Memory B cell (primary cell): ENCODE data around the gene RPL36AL.
A peak's percentile ranks its signal among the peaks of the same experiment; 100 is the strongest.
"Not testable (repeated sequence)": the region's sequence is repeated elsewhere in the genome, so short reads cannot be mapped to it uniquely, and the experiment has no call there.

ENCODE experiments used
- ATAC-seq: fragments of 150-1000 bp; cut with Tn5 transposase; 2 replicates; pipeline ENCODE4 v1.10.0; 2021; ENCODE audit warnings: low read depth, mild to moderate bottlenecking, moderate library complexity
- DNase-seq, 2 donors: peaks; one replicate each; pipeline ENCODE4 v3.0.0; 2022; ENCODE audit warnings: low spot score in 2 of 2
- H3K27ac Mint-ChIP-seq: one replicate; pipeline ENCODE4 v1.8.0; 2022; ENCODE audit warnings: mild to moderate bottlenecking, moderate library complexity, mixed read lengths
- H3K27me3 Mint-ChIP-seq: one replicate; pipeline ENCODE4 v1.8.0; 2022; ENCODE audit warnings: mixed read lengths
- H3K36me3 Mint-ChIP-seq: one replicate; pipeline ENCODE4 v1.8.0; 2022; ENCODE audit warnings: mild to moderate bottlenecking, mixed read lengths
- H3K4me1 Mint-ChIP-seq: one replicate; pipeline ENCODE4 v1.8.0; 2022; ENCODE audit warnings: mixed read lengths
- H3K4me3 Mint-ChIP-seq: one replicate; pipeline ENCODE4 v1.8.0; 2022; ENCODE audit warnings: mild to moderate bottlenecking, moderate library complexity, mixed read lengths
- H3K9me3 Mint-ChIP-seq: one replicate; pipeline ENCODE4 v1.8.0; 2022; ENCODE audit warnings: mixed read lengths

The RPL36AL gene

DNA sequence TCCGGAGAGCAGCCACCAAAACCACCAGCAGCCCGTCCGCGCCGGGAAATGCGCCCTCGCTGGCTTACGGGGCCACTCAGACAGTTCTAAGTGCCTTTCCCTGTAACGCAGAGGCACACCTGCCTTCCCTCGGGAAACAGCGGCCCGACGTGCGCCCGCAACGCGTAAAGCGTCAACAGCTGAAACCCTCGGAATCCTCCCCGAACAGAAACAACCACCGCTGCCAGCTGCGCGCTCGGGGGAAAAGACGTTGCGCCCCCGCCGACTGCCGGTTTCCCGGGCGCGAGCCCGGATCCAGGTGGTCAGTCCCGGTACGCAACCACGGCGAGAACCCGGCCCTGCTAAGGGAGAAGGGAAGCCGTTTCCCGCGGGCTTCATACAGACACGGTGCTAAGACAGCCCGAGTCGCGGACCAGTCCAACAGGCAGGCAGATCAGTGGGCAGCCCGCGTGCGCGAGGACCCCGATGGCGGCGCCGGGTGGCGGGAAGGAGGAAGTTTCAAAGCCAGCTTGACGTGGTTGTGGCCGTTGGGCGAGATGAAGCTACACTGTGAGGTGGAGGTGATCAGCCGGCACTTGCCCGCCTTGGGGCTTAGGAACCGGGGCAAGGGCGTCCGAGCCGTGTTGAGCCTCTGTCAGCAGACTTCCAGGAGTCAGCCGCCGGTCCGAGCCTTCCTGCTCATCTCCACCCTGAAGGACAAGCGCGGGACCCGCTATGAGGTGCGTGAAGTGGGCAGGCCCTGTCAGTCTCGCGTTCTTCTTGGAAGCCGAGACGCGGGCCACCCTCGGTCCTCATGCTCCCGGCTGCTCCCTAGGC is 21.7 kb downstream of the RPL36AL start, which contains the start of gene LRR1:
Gene LRR1 (plus strand): TSS at position 456 of the 816 bp plus-strand sequence. CDS start 81 bp downstream, at position 537.
- Mint-ChIP-seq H3K4me1 (peaks cover 20% of the 10 kb centered on the region), H3K36me3 (no peaks in the 10 kb centered on the region), H3K27ac (peak within 1 kb of the TSS; percentile 98), H3K4me3 (peak within 1 kb of the TSS; percentile 97), H3K9me3 (no peaks in the 10 kb centered on the region), H3K27me3 (no peaks in the 10 kb centered on the region)
- peak; percentile 92 to 100 for DNase-seq
- peak; percentile 68 for ATAC-seq

DNA sequence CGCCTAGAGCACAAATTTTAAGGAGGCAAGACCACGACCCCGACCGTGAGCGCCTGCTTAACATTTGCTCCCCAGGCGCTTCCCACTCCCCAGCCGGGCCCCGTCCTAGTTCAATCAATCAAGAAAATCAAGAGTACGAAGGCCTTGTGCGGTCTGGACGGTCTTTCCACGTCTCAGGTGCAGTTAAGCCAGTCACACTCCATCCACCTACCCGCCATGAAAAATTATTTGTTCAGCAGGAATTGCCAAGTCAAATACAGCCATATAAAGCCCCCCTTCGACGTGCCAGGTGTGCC is 22.3 kb downstream of the RPL36AL start:
- no peak for ATAC-seq
- no peak for DNase-seq
- Mint-ChIP-seq H3K27ac (peak overlapping the region; percentile 98), H3K9me3 (no peaks in the 10 kb centered on the region), H3K4me1 (peaks cover 20% of the 10 kb centered on the region), H3K4me3 (peak overlapping the region; percentile 97), H3K27me3 (no peaks in the 10 kb centered on the region), H3K36me3 (no peaks in the 10 kb centered on the region)

- Mint-ChIP-seq H3K9me3 (no peaks in the 10 kb centered on the region), H3K27ac (peak overlapping the region; percentile 98), H3K36me3 (no peaks in the 10 kb centered on the region), H3K4me3 (peak overlapping the region; percentile 52), H3K27me3 (no peaks in the 10 kb centered on the region), H3K4me1 (peaks cover 16% of the 10 kb centered on the region)
- ATAC-seq (no peak), DNase-seq (no peak)
These were observed 25.9 kb downstream of the RPL36AL start for GRCh38 chr14:49594347-49595091.

DNA sequence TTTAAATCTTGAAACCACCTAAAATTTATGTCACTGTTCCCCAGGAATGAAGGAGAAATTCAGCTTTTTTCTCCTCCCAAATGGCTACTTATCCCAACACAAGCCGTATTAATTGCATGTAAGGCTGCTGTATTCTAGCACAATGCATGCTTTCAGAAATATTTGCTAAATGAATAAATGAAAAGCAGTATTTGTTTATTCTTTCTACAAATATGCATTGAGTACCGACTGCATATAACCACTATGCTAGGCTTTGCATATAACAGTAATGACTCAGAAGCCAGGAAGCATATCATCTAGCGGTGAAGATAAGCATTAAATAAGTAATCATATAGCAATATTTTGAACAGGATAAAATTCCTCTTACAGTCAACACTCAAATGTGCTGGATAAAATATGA is 27.4 kb downstream of the RPL36AL start:
- H3K4me1 Mint-ChIP-seq, result peaks cover 16% of the 10 kb centered on the region
- DNase-seq (no peak), ATAC-seq (no peak)
- H3K36me3 Mint-ChIP-seq, result no peaks in the 10 kb centered on the region
- H3K9me3 Mint-ChIP-seq, result no peaks in the 10 kb centered on the region
- peak overlapping the region; percentile 53 for H3K4me3 Mint-ChIP-seq
- peak overlapping the region; percentile 28 for H3K27ac Mint-ChIP-seq
- no peaks in the 10 kb centered on the region for H3K27me3 Mint-ChIP-seq

GRCh38 chr14:49589387-49589786 is 31.0 kb downstream of the RPL36AL start:
- ATAC-seq, result no peak
- Mint-ChIP-seq H3K4me1 (peaks cover 10% of the 10 kb centered on the region), H3K27ac (no peak overlapping the region), H3K27me3 (no peaks in the 10 kb centered on the region), H3K9me3 (no peaks in the 10 kb centered on the region), H3K36me3 (peaks cover 2% of the 10 kb centered on the region), H3K4me3 (no peak overlapping the region)
- DNase-seq, result no peak

DNA sequence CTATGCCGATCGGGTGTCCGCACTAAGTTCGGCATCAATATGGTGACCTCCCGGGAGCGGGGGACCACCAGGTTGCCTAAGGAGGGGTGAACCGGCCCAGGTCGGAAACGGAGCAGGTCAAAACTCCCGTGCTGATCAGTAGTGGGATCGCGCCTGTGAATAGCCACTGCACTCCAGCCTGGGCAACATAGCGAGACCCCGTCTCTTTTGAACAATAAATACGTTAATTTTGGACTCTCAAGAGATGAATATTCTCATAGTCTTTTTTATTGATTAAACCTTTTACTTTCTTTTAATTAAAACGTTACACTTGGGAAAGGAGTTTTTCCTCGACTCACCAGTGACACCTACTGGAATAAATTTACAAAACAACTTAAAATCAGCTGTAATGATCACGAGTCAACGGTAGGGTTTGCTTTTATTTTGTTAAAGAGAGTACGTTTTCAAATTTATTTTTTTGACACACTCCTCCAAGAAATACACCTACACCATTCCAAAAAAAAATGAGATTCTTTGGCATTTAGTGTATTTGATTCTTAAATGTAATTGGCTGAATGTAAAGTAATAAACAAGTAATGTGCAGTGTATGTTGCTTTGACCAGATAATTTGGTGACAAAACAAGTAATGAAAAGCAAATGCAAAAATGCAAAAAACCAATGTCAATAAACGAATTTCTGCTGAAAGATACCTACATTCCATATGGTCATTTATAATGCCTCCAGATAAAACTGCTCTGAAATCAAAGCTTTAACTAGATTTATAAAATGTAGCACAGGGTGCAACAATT is 33.6 kb downstream of the RPL36AL start:
- H3K27me3 Mint-ChIP-seq, result no peaks in the 10 kb centered on the region
- DNase-seq, result peak; percentile 47 to 73

DNA sequence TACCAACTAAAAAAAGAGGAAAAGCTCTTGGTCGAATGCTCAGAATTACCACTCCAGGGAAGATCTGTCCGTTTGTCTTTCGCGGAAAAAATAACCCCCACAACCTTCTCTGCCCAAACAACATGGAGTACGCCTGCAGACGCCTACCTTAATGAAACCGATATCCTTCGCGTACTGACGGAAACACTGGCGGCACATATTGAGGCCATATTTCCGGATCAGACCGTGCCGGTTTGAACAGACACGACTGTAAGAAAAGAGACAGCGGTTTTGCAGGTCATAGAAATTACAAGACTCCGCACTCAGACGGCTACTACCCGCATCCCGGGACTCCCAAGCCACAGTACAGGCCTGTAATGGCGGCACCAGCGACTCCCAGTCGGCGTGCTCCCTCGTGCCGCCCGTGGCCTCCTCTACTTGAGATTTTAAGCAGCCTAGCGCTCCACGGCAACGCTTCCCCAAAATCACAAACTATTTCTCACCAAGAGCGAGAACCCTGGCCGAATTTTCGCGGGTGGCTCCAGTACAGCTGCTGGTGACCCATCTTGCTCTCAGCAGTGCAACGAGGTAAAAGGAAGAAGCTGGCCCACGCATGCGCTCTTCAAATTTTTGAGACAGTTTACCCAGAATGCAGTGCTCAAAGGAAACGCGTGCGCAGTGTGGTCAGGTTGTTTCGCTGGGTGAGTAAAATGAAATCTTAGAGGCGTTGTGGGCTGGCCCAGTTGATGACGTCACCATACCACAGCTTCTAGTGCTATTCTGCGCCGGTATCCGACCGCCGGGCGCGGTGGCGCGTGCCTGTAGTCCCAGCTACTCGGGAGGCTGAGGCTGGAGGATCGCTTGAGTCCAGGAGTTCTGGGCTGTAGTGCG is 34.4 kb downstream of the RPL36AL start, which contains the start of gene RPS29:
Gene RPS29 (minus strand): TSS at position 578 of the 870 bp plus-strand sequence. CDS start 34 bp downstream, at position 544.
- peak within 1 kb of the TSS; percentile 99 for H3K27ac Mint-ChIP-seq
- H3K36me3 Mint-ChIP-seq, result peaks cover 11% of the 10 kb centered on the region
- peaks cover 28% of the 10 kb centered on the region for H3K4me1 Mint-ChIP-seq
- peak within 1 kb of the TSS; percentile 98 for H3K4me3 Mint-ChIP-seq
- no peaks in the 10 kb centered on the region for H3K9me3 Mint-ChIP-seq
- DNase-seq, result peak; percentile 90 to 98
- no peaks in the 10 kb centered on the region for H3K27me3 Mint-ChIP-seq
- peak; percentile 87 for ATAC-seq

More for the DNA sequence above, 33.6 kb downstream of the RPL36AL start:
- H3K9me3 Mint-ChIP-seq, result no peaks in the 10 kb centered on the region
- peak overlapping the region; percentile 99 for H3K27ac Mint-ChIP-seq
- H3K4me3 Mint-ChIP-seq, result peak overlapping the region; percentile 98
- H3K36me3 Mint-ChIP-seq, result peaks cover 8% of the 10 kb centered on the region
- peak; percentile 21 for ATAC-seq
- peaks cover 23% of the 10 kb centered on the region for H3K4me1 Mint-ChIP-seq

DNA sequence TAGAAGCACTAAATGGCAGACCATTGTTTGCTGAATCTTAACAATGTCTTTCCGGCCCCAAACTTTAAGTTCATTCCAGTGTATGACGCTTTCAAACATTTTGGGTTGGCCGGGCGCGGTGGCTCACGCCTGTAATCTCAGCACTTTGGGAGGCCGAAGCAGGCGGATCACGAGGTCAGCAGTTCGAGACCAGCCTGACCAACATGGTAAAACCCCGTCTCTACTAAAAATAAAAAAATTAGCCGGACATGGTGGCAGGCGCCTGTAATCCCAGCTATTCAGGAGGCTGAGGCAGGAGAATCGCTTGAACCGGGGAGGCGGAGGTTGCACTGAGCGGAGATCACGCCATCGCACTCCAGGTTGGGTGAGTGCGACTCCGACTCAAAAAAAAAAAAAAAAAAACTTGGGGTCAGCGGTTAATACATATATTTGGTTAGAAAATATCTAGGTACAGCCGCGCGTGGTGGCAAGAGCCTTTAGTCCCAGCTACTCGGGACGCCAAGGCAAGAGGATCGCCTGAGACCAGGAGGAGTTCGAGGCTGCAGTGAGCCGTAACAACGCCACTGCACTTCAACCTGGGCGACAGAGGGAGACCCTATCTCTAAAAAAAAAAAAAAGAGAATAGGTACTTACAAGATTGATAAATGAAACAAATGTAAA is 35.3 kb downstream of the RPL36AL start:
- H3K4me1 Mint-ChIP-seq, result peaks cover 31% of the 10 kb centered on the region
- DNase-seq, ATAC-seq, H3K27me3 Mint-ChIP-seq, H3K9me3 Mint-ChIP-seq: not testable (repeated sequence)
- peaks cover 11% of the 10 kb centered on the region for H3K36me3 Mint-ChIP-seq
- peak overlapping the region; percentile 99 for H3K27ac Mint-ChIP-seq
- H3K4me3 Mint-ChIP-seq, result peak overlapping the region; percentile 98

- H3K9me3 Mint-ChIP-seq, result no peaks in the 10 kb centered on the region
- peaks cover 11% of the 10 kb centered on the region for H3K36me3 Mint-ChIP-seq
- H3K27ac Mint-ChIP-seq, result peak overlapping the region; percentile 99
- H3K4me1 Mint-ChIP-seq, result peaks cover 33% of the 10 kb centered on the region
- ATAC-seq (no peak), DNase-seq (no peak)
- H3K27me3 Mint-ChIP-seq, result no peaks in the 10 kb centered on the region
- peak overlapping the region; percentile 98 for H3K4me3 Mint-ChIP-seq
These were observed 36.4 kb downstream of the RPL36AL start for GRCh38 chr14:49584058-49584457.

- H3K4me3 Mint-ChIP-seq, result peak overlapping the region; percentile 98
- H3K36me3 Mint-ChIP-seq, result peaks cover 11% of the 10 kb centered on the region
- ATAC-seq (no peak), DNase-seq (no peak)
- H3K4me1 Mint-ChIP-seq, result peaks cover 33% of the 10 kb centered on the region
- H3K9me3 Mint-ChIP-seq, result no peaks in the 10 kb centered on the region
- H3K27me3 Mint-ChIP-seq, result no peaks in the 10 kb centered on the region
- peak overlapping the region; percentile 99 for H3K27ac Mint-ChIP-seq
These were observed 36.8 kb downstream of the RPL36AL start for GRCh38 chr14:49583629-49584028.

DNA sequence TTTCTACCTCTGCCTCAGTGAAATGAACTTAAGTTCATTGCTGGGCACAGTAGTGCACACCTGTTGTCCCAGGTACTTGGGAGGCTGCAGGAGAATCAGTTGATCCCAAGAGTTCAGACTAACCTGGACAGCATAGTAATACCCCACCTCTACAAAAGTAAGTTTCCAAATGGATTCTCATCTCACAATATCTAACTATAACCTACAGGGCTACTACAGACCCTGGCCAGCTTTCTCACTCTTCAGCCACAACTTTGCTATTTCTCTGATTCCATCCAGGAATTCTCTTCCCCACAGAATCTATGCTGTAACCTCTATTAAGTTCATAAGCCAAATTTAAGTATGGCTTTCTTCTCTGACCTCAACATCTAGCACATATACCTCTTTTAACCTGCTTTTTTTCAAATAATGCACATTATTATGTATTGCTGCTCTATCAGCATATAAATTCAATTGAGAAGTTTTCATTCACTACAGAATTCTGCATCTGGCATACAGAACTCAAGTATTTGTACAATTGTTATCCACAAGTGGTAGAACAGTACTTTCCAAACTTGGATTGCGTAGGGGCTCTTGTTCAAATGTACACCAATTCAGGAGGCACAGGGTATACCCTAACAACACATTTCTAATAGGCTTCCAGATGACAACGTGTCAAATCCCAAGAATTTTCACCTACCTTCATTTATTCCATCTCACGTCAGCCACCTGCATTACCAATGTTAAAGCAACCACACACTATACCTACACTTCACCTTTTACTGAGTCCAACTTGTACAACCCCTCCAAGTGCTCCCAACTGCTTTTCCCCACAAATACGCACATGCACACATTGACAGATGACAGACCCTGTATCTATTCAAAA is 38.1 kb downstream of the RPL36AL start:
- Mint-ChIP-seq H3K27ac (peak overlapping the region; percentile 9), H3K36me3 (peaks cover 13% of the 10 kb centered on the region), H3K27me3 (no peaks in the 10 kb centered on the region), H3K4me3 (no peak overlapping the region), H3K4me1 (peaks cover 33% of the 10 kb centered on the region), H3K9me3 (no peaks in the 10 kb centered on the region)
- ATAC-seq (no peak), DNase-seq (no peak)
